GM11168 (cell line): Measurements from ENCODE around the gene SORL1.

ENCODE experiments used
- in situ Hi-C: fragments of 300-500 bp; cut with MboI; formaldehyde crosslinking; loops from one replicate; pipeline ENCODE4 v1.12.0; 2022; ENCODE audit warnings: low sequenced_read_pairs; ENCODE audit not compliant: unreplicated experiment

The SORL1 gene

DNA sequence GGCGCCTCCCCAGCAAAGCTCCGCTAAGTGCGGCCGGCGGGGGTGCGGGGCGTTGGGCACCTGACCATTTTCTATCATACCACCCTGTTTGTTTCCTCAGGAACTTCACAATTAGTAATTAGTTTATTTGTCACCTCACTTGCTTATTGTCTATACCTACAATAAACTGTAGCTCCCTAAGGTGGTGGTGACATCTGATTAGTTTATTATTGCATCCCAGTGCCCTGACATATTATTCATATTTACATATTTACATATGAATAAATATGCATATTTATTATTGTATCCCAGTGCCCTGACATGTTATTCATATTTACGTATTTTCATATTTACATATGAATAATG, 24.7 kb upstream of the SORL1 start:
- in situ Hi-C loops: no loop called here

- in situ Hi-C loops: no loop called here
Observed at GRCh38 chr11:121429556-121429955, 22.6 kb upstream of the SORL1 start.

GRCh38 chr11:121431820-121432526, 20.1 kb upstream of the SORL1 start:
- in situ Hi-C loops: no loop called here

- in situ Hi-C loops: no loop called here
Observed at GRCh38 chr11:121435132-121435531, 17.0 kb upstream of the SORL1 start.

- in situ Hi-C loops: no loop called here
Observed at GRCh38 chr11:121435551-121436511, 16.3 kb upstream of the SORL1 start.

GRCh38 chr11:121437018-121437685, 15.0 kb upstream of the SORL1 start:
- in situ Hi-C loops: no loop called here

DNA sequence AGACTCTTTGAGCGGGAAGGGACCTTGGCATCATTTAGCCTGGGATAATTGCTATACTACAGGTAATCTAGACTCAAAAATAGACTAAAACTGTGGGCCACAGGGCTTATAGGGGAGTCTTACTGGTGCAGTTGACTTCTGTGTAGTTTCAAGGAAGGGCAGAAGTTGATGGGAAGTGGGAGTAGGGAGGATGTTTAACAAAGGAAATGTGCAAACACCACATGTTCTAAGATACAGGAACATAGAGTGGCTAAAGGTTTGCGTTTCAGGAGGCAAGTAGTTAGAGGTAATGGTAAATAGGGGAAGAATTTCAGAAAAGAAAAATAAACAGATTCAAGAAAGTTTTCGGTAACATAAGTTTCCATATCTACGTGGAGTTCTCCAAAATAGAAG, 14.4 kb upstream of the SORL1 start:
- in situ Hi-C loops: no loop called here

DNA sequence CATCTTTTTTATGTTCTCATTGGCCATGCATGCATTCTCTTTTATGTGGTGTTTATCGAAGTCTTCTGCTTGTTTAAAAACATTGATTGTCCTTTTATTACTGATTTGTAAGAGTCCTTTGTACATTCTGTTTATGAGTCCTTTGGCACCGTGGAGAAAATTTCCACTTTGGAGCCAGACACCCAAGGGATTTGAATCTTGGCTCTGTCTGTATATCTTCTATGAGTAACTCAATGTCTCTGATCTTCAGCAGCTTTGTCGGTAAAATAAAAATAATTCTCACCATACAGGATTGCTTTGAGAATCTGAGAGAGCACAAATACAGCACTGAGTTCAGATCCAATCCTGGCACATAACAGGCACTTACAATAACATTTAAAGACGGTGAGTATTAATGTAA, 12.8 kb upstream of the SORL1 start:
- in situ Hi-C loops: no loop called here

DNA sequence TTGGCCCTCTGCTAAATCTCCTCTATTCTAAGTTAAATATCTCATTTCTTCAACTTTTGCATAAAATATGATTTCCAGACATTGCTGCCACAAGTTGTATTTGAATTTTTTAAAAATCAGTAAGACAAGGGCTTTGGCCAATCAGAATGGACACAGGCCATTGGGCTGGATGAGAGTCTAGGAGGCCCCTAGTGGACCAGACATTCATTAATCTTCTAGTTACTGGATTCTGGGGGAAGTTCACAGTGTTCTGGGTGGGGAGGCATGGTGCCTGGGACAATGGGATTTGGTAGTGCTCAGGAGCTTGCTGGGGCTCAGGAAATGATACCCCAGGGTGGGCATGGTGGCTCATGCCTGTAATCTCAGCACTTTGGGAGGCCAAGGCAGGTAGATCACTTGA, 12.4 kb upstream of the SORL1 start:
- in situ Hi-C loops: no loop called here

DNA sequence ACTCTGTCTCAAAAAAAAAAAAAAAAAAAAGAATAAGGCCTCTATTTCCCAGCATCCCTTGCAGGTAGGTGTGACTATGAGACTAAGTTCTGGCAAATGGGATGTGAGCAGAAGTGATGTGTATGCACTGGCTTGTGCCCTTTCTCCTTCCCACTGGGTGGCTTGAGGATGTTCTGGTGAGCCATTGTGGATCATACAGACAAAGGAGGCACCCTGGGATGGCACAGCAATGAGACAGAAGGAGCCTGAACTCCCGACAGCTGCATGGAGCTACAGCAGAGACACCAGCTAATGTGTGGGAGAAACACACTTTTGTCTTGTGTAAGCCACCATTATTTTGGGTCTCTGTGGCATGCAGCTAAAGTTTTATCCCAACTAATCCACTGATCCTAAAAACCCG, 10.6 kb upstream of the SORL1 start:
- in situ Hi-C loops: no loop called here

GRCh38 chr11:121443688-121444275, 8.3 kb upstream of the SORL1 start:
- in situ Hi-C loops: no loop called here

- in situ Hi-C loops: no loop called here
Observed at GRCh38 chr11:121444526-121444925, 7.6 kb upstream of the SORL1 start.

DNA sequence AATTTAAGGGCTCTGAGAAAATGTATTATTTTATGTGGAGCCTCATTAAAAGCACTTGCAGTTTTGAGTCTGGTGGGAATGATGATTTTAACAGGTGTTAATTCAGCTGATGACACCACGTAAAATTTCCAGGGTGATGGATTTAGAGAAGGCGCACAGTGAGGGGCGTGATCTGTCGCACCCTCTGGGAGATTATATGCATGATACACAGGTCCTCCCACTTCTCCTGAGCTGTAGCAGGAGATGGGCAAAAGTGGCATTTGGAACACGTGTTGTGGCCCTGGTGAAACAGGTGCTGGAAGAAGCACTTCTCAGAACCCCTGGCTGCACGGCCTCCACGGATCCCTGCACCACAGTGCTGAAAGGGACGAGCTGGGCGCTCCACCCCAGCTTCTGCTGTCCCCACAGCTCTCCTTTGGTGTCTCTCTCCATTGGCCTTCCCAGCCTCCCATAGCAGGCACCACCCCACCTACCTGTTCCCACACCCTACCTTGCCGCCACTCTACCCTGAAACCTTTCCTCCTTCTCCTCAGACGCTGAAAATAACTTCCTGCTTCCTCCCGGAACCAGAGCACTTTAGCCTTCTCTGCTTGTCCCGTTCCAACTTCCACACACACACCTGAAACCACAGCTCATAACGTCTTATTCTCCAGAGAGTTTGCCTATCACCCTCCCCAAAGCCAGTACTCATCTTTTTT, 6.9 kb upstream of the SORL1 start:
- in situ Hi-C loops: no loop called here

GRCh38 chr11:121446752-121447156, 5.4 kb upstream of the SORL1 start:
- in situ Hi-C loops: no loop called here

DNA sequence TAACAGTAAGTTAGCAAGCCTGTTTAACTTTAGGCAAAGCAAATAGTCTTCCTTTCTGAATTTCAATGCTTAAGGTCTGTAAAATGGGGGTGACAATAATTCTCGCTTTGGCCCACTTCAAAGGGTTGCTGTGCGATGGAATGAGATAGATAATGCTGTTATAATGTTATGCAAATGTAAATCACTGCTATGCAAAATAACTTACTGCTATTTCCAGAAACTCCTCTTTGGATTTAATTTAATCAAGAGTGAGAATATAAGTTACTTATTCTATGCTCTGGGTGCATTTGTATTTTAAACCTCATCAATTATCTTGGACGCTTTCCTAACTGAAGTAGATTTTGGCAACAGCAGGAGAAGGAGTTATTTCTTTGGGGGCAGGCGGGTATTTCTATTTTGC, 4.1 kb upstream of the SORL1 start:
- in situ Hi-C loops: no loop called here

- in situ Hi-C loops: no loop called here
Observed at GRCh38 chr11:121448431-121448941, 3.6 kb upstream of the SORL1 start.

- in situ Hi-C loops: no loop called here
Observed at GRCh38 chr11:121449123-121449522, 3.0 kb upstream of the SORL1 start.

DNA sequence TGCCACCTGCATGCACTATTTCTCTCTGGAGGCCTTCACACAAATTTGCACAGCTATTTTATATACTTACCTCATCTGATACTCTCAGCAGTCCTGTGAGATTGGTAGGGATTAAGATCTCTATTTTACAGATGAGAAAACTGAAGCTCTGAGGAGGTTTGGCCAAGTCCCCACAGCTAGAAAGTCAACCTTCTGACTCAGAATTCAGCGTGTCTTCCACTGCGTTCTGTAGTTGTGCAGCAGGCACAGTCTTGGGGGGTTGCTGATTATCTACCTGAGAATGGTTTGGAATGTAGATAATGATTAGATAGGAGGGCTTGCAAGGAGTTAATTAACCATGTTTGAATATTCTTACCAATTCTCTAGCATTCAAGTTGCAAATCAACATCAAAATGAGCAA, 2.5 kb upstream of the SORL1 start:
- in situ Hi-C loops: no loop called here

DNA sequence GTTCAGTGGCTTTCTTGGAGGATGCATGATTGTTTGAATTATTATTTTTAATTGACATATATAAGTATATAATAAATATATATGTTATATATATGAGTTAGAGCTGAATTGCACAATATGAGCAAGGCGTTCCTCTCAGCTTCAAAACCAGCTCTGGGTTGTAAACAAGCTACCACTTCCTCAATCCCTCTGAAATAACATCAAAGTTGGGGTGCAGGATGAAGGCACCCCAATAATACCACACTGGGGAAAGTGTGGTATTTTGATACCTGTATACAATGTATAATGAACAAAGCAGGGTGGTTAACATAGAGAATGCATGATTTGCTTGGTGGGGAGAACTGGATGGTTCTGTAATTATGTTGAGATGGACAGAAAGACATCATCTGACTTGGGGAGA, 1.7 kb upstream of the SORL1 start:
- in situ Hi-C loops: no loop called here
